SK-N-MC (cell line): Measurements from ENCODE around the gene NTMT1.

Experiments used
- DNase-seq: peaks from one replicate; pipeline ENCODE4 v3.0.0-alpha.2; 2011; ENCODE audit warnings: low read depth, low spot score
- H3K27ac ChIP-seq: fragments of 200-600 bp; sonication (generic); 2 replicates; pipeline ENCODE4 v1.5.1; 2016; ENCODE audit warnings: mixed run types
- H3K36me3 ChIP-seq: fragments of 200-600 bp; sonication (generic); 2 replicates; pipeline ENCODE4 v1.6.1; 2017; ENCODE audit warnings: antibody characterized with exemption, low read length, mixed read lengths; ENCODE audit not compliant: insufficient read depth
- H3K4me3 ChIP-seq: fragments of 200-600 bp; sonication (generic); 2 replicates; pipeline ENCODE4 v1.5.1; 2016
- H3K9ac ChIP-seq: fragments of 200-600 bp; sonication (generic); 2 replicates; pipeline ENCODE4 v1.8.0; 2017; ENCODE audit warnings: mixed run types, mixed read lengths; ENCODE audit not compliant: insufficient read length
- H3K9me3 ChIP-seq: fragments of 200-600 bp; sonication (generic); 2 replicates; pipeline ENCODE4 v1.6.1; 2017; ENCODE audit warnings: low read depth, mild to moderate bottlenecking, antibody characterized with exemption, low read length, moderate library complexity, mixed read lengths
- EZH2 ChIP-seq: fragments of 200-600 bp; sonication (generic); IDR thresholded peaks from one replicate; pipeline ENCODE4 v1.6.1; 2017; ENCODE audit warnings: antibody characterized with exemption
- FOXP2 ChIP-seq: optimal IDR thresholded peaks from 2 replicates; pipeline ENCODE3; 2011; ENCODE audit warnings: mild to moderate bottlenecking, moderate library complexity; ENCODE audit not compliant: insufficient read depth; ENCODE audit errors: extremely low read length, control extremely low read depth
- POLR2AphosphoS5 ChIP-seq: IDR thresholded peaks from 2 replicates; pipeline ENCODE4 v1.6.1; 2012; ENCODE audit warnings: mild to moderate bottlenecking, low read depth, low read length, borderline replicate concordance

Gene NTMT1

DNA sequence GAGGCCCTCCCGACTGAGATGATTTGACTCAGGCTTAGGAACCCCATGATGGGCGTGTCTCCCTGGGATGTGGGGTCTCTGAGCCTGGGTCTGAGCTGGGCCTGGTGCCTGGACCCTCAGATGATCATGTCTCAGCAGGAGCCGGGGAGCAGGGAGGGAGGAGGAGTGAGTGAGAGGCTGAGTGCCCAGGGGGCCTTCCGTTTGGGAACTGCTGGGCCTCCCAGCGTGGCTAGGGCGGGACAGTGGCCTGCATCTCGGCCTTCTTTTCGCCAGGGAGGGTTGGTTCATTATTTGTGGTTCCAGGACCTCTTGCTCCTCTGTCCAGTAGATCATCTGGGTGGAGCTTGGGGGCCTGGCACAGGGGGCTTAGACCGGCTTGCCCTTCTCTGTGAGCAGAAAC is 45.1 kb downstream of the NTMT1 start:
- no peaks in the 10 kb centered on the region for H3K9me3 ChIP-seq
- no peak overlapping the region for H3K9ac ChIP-seq
- H3K27ac ChIP-seq = peak overlapping the region; percentile 96
- TF ChIP-seq POLR2AphosphoS5 (no peak), FOXP2 (no peak), EZH2 (no peak)
- peaks cover 24% of the 10 kb centered on the region for H3K36me3 ChIP-seq
- H3K4me3 ChIP-seq = peak overlapping the region; percentile 31
- DNase-seq = no peak

GRCh38 chr9:129671519-129671918 is 45.6 kb downstream of the NTMT1 start:
- H3K9me3 ChIP-seq = no peaks in the 10 kb centered on the region
- H3K4me3 ChIP-seq = peak overlapping the region; percentile 31
- H3K9ac ChIP-seq = no peak overlapping the region
- peak overlapping the region; percentile 96 for H3K27ac ChIP-seq
- peaks cover 28% of the 10 kb centered on the region for H3K36me3 ChIP-seq
- TF ChIP-seq EZH2 (no peak), FOXP2 (no peak), POLR2AphosphoS5 (no peak)
- no peak for DNase-seq

DNA sequence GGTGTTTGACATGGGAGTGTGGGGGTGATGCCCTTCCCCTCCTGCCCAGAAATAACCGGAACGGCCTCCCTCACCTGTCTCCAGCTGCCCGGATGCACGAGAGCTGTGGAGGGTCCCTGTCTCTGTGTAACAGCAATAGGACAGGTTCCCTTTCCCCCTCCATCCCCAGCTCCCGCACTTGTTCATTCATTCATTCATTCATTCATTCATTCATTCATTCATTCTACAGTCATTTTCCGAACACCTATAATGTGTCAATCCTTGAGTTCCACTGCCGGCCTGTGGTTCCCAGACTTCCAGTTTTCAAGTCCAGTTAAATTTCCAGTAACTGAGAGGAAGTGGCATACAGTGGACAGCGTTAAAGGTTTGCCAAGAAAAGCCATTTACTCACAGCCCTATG is 46.7 kb downstream of the NTMT1 start:
- Histone ChIP-seq H3K36me3 (peaks cover 28% of the 10 kb centered on the region), H3K9me3 (no peaks in the 10 kb centered on the region), H3K9ac (no peak overlapping the region), H3K27ac (peak overlapping the region; percentile 69; the same call in 1 of the 2 replicates), H3K4me3 (no peak overlapping the region)
- no peak for TF ChIP-seq POLR2AphosphoS5
- no peak for TF ChIP-seq EZH2
- TF ChIP-seq FOXP2 = no peak
- DNase-seq = no peak

GRCh38 chr9:129673602-129674001 is 47.6 kb downstream of the NTMT1 start:
- peak overlapping the region; percentile 91 for H3K27ac ChIP-seq
- no peak for DNase-seq

DNA sequence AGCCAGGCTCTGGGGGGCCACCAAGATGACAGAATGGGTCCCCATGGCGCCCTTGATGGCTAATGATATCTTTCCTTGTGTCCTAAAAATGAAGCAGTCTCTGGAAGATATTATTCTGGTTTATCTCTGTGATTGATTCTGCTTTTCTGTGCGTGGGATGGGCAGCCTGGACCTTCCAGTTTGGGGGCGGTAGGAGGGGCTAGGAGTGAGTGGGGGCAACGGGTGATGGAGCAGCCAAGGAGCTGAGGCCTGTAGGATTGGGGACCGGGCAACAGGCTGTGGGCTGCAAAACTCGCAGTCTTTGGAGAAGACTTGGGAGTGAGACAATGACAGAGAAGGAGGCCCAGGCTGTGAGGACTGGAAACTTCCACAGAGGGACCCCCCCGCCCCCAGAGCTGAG is 48.3 kb downstream of the NTMT1 start:
- TF ChIP-seq EZH2 = no peak
- no peak for TF ChIP-seq FOXP2
- no peak for TF ChIP-seq POLR2AphosphoS5

More at GRCh38 chr9:129673602-129674001, 47.6 kb downstream of the NTMT1 start:
- H3K9me3 ChIP-seq = no peaks in the 10 kb centered on the region
- H3K9ac ChIP-seq = no peak overlapping the region
- H3K4me3 ChIP-seq = no peak overlapping the region
- peaks cover 25% of the 10 kb centered on the region for H3K36me3 ChIP-seq
- no peak for TF ChIP-seq POLR2AphosphoS5
- TF ChIP-seq EZH2 = no peak
- TF ChIP-seq FOXP2 = no peak

GRCh38 chr9:129675620-129676019 is 49.7 kb downstream of the NTMT1 start:
- Histone ChIP-seq H3K27ac (peak overlapping the region; percentile 91), H3K36me3 (peaks cover 18% of the 10 kb centered on the region)
- TF ChIP-seq FOXP2 = no peak

More for the DNA sequence above, 48.3 kb downstream of the NTMT1 start:
- Histone ChIP-seq H3K27ac (peak overlapping the region; percentile 91), H3K36me3 (peaks cover 25% of the 10 kb centered on the region), H3K4me3 (no peak overlapping the region), H3K9me3 (no peaks in the 10 kb centered on the region), H3K9ac (no peak overlapping the region)
- no peak for DNase-seq

DNA sequence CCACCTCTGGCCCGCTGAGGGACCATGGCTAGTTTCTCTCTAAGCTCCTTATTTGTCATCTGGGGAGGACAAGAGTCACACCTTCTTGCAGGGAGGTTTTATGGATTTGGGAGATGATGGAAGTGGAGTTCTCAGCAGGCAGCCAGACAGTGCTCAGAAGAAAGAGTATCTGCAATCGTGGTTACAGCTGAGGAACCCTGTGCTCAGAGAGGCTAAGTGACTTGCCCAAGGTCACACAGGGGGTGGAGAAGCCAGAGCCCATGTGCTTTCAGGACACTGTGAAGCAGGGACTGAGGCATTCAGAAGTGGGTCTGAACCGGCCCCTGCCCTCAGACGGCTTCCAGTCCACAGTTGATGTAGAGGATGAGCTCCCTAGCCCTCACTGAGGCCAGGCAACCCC is 50.3 kb downstream of the NTMT1 start:
- peak overlapping the region; percentile 57 for H3K4me3 ChIP-seq
- no peak for TF ChIP-seq FOXP2
- no peak for TF ChIP-seq EZH2
- TF ChIP-seq POLR2AphosphoS5 = no peak
- peaks cover 16% of the 10 kb centered on the region for H3K36me3 ChIP-seq
- no peaks in the 10 kb centered on the region for H3K9me3 ChIP-seq
- DNase-seq = no peak
- H3K27ac ChIP-seq = peak overlapping the region; percentile 91
- no peak overlapping the region for H3K9ac ChIP-seq

More at GRCh38 chr9:129675620-129676019, 49.7 kb downstream of the NTMT1 start:
- no peak overlapping the region for H3K9ac ChIP-seq
- peak overlapping the region; percentile 57 for H3K4me3 ChIP-seq
- H3K9me3 ChIP-seq = no peaks in the 10 kb centered on the region
- DNase-seq = no peak

- no peak overlapping the region for H3K9ac ChIP-seq
- H3K27ac ChIP-seq = peak overlapping the region; percentile 91
- peaks cover 16% of the 10 kb centered on the region for H3K36me3 ChIP-seq
- no peak for TF ChIP-seq POLR2AphosphoS5
- no peaks in the 10 kb centered on the region for H3K9me3 ChIP-seq
- 0 out of 2 replicates have a peak overlapping the region, but pooled peaks have one; percentile 14 for H3K4me3 ChIP-seq
- no peak for DNase-seq
Measured at GRCh38 chr9:129676975-129677374, 51.0 kb downstream of the NTMT1 start.

- TF ChIP-seq EZH2 (no peak), POLR2AphosphoS5 (no peak), FOXP2 (no peak)
- H3K9me3 ChIP-seq = no peaks in the 10 kb centered on the region
- peak overlapping the region; percentile 31; the same call in 1 of the 2 replicates for H3K4me3 ChIP-seq
- no peak overlapping the region for H3K9ac ChIP-seq
- no peak for DNase-seq
- H3K36me3 ChIP-seq = peaks cover 15% of the 10 kb centered on the region
- peak overlapping the region; percentile 91 for H3K27ac ChIP-seq
Measured at GRCh38 chr9:129677456-129677855, 51.5 kb downstream of the NTMT1 start.
